Measurements from ENCODE around the gene RXYLT1.
"Not testable (repeated sequence)": the region's sequence is repeated elsewhere in the genome, so short reads cannot be mapped to it uniquely, and the experiment has no call there.

RXYLT1 gene, protein sequence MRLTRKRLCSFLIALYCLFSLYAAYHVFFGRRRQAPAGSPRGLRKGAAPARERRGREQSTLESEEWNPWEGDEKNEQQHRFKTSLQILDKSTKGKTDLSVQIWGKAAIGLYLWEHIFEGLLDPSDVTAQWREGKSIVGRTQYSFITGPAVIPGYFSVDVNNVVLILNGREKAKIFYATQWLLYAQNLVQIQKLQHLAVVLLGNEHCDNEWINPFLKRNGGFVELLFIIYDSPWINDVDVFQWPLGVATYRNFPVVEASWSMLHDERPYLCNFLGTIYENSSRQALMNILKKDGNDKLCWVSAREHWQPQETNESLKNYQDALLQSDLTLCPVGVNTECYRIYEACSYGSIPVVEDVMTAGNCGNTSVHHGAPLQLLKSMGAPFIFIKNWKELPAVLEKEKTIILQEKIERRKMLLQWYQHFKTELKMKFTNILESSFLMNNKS

DNA sequence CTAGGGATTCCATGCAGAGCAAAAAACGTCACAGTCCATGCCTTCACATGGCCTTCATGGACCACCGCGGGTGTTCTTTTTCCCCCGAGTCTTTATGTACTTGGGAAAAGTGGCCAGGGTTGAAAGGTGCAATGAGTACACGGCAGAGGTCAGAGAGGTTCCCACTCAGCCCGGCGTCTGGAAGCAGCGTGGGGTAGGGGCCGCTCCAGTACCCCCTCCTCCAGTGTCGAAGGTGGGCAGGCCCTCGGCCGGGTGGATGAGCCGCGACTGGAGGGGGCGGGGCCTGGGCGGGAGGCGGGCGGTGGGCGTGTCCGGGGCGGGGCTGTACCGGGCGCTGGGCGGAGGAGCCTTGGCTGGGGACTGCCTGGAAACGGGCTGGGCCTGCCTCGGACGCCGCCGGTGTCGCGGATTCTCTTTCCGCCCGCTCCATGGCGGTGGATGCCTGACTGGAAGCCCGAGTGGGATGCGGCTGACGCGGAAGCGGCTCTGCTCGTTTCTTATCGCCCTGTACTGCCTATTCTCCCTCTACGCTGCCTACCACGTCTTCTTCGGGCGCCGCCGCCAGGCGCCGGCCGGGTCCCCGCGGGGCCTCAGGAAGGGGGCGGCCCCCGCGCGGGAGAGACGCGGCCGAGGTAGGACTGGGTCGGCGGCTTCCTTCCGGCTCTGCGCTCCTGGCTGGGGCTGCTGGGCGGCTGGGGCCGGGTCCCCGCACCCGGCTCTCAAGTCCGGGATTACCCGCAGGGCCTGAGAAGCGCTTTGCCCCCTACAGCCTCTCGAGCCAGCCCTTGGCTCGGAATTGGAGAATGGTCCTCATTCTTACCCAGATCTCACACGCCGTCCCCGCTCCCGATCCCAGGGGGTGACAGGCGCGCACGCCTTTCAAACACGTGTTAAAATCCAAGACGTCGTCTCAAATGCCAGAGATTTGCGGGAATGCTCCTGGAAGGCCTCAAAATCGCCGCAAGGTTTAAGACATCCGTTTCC lies at the start of gene RXYLT1:
TSS of gene RXYLT1 (plus strand) at position 412 of the 984 bp plus-strand sequence. CDS start at position 464, 52 bp downstream.
- DNase-seq (ENCODE audit: low read depth) = peak; percentile 80

- not testable (repeated sequence) for DNase-seq (ENCODE audit: low read depth)
These were observed 46.9 kb upstream of the RXYLT1 start for GRCh38 chr12:63732779-63733178.

- DNase-seq (ENCODE audit: low read depth) = not testable (repeated sequence)
These were observed 46.1 kb upstream of the RXYLT1 start for GRCh38 chr12:63733585-63733984.

DNA sequence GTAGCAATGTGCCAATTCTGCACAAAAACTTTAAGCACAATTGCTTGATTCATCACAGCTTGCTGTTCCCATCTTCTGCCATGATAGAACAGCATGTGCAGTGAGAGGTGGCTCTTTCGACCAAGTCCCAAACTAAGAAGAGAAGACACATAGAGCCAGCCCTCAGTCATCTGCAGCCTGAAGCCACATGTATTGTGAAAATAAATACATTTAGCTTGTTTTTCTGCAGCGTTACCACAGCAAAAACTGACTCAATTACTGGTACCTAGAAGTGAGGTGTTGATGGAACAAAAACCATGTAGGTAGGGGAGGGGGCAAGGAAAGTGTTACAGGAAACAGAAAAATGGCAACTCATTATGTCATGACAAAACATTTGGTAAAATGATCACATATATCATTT lies 39.2 kb upstream of the RXYLT1 start:
- not testable (repeated sequence) for DNase-seq (ENCODE audit: low read depth)

GRCh38 chr12:63741431-63741830 lies 38.3 kb upstream of the RXYLT1 start:
- DNase-seq (ENCODE audit: low read depth) = not testable (repeated sequence)

DNA sequence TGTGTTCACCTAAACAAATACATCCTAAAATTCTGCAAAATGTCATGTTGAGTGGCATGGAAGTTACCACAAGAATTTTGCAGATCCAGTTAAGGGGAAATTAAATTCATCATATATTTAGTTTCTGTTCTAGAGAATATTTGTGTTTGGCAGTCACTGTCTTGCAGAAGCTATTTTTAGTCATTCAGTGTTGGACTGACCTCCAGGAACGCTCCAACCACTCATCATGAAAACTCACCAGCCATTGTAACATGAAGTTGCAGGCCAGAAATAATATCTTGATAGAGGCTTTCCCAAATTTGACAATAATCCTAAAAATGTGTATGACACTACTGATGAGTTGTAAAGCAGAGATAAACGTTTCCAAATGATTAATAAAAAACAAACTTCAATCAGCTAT lies 35.6 kb upstream of the RXYLT1 start:
- DNase-seq (ENCODE audit: low read depth) = not testable (repeated sequence)

- not testable (repeated sequence) for DNase-seq (ENCODE audit: low read depth)
These were observed 33.2 kb upstream of the RXYLT1 start for GRCh38 chr12:63746470-63746869.

GRCh38 chr12:63747136-63747535 lies 32.6 kb upstream of the RXYLT1 start:
- not testable (repeated sequence) for DNase-seq (ENCODE audit: low read depth)

DNA sequence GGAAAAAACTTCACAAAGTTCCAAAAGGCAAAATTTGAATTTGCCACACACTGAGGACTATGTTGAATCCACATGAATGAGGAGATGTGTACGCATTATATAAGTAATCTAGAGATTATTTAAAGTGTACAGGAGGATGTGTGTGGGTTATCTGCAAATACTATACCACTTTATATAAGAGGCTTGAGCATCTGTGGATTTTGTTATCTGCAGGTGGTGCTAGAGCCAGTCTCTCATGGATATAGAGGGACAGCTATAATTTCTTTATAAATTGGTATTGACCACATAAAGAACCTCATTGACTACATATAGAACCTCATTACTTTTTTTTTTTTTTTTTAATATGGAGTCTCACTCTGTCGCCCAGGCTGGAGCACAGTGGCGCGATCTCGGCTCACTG lies 32.2 kb upstream of the RXYLT1 start:
- DNase-seq (ENCODE audit: low read depth) = no peak

- DNase-seq (ENCODE audit: low read depth) = no peak
These were observed 27.4 kb upstream of the RXYLT1 start for GRCh38 chr12:63752283-63752682.

GRCh38 chr12:63752841-63753240 lies 26.9 kb upstream of the RXYLT1 start:
- DNase-seq (ENCODE audit: low read depth) = no peak

GRCh38 chr12:63753743-63754142 lies 26.0 kb upstream of the RXYLT1 start:
- no peak for DNase-seq (ENCODE audit: low read depth)

- no peak for DNase-seq (ENCODE audit: low read depth)
These were observed 15.2 kb upstream of the RXYLT1 start for GRCh38 chr12:63764481-63764880.

DNA sequence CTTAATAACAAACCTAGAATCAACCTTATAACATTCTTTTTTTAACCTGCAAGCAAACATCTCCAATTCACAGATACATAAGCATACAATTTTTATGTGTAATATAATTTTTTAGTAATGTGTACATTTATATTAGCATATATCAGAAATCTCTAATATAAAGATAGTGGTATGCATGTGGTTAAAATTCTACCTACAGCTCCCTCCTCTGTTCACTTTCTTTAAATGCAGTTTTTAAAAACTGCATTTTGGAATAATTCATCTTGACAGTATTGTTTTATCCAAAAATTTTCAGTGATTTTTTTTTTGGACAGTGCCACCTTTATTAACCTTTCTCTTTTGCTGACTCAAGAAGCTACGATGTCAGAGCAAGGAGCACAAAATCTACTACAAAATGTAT lies 13.2 kb upstream of the RXYLT1 start:
- no peak for DNase-seq (ENCODE audit: low read depth)

- DNase-seq (ENCODE audit: low read depth) = no peak
These were observed 9.3 kb upstream of the RXYLT1 start for GRCh38 chr12:63770375-63770774.

DNA sequence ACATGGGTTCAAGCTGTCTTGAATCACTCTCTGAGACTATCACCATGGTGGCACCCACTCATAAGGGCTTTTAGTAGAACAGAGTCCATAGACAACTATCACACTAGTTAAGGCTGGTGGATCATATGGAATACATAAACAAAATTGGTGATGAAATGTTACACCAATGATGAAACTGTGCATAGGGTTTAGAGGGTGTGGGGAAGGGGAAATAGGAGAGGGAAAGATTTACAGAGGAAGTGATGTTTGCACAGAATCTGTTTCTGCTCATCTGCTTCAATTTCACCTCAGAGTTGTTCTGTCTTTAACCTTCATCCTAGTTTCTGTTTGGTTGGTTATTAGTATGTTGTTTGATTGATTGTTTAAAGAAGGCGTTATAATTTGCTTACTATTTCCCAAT lies 2.4 kb upstream of the RXYLT1 start:
- DNase-seq (ENCODE audit: low read depth) = no peak

- DNase-seq (ENCODE audit: low read depth) = no peak
These were observed 2.8 kb downstream of the RXYLT1 start for GRCh38 chr12:63782466-63782865.

DNA sequence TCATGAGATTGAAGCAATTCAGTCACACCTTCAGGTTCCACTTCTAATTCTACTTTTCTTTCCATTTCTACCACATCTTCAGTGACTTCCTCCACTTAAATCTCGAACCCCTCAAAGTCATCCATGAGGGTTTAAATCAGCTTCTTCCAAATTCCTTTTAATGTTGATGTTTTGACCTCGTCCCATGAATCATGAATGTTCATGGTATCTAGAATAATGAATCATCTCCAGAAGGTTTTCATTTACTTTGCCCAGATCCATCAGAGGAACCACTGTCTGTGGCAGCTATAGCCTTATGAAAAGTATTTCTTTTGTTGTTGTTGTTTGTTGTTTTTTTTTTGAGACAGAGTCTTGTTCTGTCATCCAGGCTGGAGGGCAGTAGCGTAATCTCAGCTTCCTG lies 7.6 kb downstream of the RXYLT1 start:
- no peak for DNase-seq (ENCODE audit: low read depth)

- DNase-seq (ENCODE audit: low read depth) = no peak
These were observed 10.9 kb downstream of the RXYLT1 start for GRCh38 chr12:63790608-63790945.

GRCh38 chr12:63792338-63792737 lies 12.6 kb downstream of the RXYLT1 start:
- DNase-seq (ENCODE audit: low read depth) = no peak

GRCh38 chr12:63795032-63795687 lies 15.5 kb downstream of the RXYLT1 start:
- no peak for DNase-seq (ENCODE audit: low read depth)

- no peak for DNase-seq (ENCODE audit: low read depth)
These were observed 16.2 kb downstream of the RXYLT1 start for GRCh38 chr12:63795944-63796343.

All from activated T-helper 9 cell treated with anti-CD3 and anti-CD28 coated beads, Interleukin-2, amount 50 U/mL, for 16 hours (primary cell).